DMS114 treated with DMSO at 0.1 percent for 48 hours (cell line): ENCODE results near the gene NEDD4L.

Experiments
- DNase-seq: peaks from one replicate; lab custom pipeline; 2025; ENCODE audit not compliant: unreplicated experiment; lab: John Stamatoyannopoulos, UW

NEDD4L gene

DNA sequence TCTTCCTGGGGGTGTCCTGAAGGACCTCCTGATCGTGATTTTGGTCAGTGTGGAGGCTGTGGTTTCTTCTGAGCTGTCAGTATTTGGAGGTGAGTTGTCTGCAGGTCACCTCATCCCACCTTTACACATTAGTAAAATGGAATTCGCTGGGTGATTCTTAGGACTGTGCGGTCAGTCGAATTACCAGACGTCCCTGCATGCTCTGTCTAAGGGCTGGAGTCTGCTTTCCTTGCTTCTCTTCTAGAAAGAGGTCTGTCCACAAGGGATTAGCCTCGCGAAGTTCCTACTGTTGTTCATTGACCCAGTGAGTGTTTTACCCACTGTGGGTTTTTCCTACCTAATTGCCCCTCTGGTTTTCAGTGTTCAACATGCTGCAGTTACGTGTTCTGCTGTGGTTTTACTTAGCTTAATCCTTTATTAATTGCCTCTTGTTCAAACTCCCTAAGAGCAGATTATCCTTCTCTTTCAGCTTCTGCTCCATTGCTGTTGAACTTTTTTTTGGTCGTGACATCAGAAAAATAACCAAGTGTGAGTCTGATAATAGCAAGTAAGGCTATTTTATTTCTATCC is 183.4 kb downstream of the NEDD4L start:
- DNase-seq: no peak

DNA sequence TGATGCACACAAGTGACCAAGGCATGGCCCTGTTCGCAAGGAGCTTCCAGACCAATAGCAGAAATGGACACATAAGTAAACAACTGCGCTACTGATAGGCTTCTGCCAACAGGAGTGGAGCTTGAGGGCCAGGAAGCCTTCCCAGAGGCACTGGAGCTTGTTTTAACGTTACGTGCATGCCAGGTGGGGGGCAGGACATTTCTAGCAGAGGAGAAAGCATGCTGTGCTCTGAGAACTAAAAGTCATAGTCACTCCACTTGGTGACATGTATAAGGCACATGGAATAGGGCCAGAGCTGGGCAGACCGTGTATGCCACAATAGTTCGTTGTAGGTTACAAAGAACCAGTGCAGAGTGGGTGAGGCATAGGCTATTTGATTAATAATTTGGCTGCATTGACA is 184.2 kb downstream of the NEDD4L start:
- DNase-seq: no peak

DNA sequence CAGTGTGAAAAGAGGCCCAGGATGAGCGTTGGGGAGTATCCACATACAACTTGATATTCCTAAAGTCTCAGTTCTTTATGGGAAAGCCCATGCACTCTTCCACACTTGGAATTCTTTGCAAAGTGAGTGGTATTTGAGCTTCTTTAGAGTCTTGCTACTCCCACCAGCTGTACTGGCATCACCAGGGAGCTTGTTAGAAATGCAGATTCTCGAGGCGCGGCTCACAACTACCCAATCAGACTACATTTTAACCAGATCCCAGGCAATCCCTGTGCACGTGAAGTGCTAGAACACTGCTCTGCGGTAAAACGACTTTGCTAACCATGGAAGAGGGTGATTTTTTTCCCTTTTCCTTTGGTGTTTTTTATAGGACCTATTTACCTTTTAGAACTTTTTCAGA is 184.7 kb downstream of the NEDD4L start:
- no peak for DNase-seq

DNA sequence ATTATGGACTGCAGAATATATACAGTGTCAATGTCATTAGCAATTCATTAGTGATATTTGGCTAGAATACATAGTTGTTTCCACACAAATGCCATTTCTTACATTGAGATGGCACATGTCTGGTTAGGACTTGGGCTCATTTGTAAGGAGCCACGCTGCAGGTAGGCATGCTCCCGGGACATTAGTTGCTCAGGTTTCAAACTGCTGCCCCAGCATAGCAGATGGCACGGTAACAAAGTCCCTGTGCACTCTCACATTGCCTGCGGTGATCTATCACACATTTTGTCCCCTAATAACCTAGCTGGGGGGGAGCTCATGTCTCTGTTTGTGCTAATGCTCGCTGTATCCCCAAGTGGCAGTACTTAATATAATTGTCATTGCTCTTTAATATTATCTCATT is 185.1 kb downstream of the NEDD4L start:
- DNase-seq: no peak

DNA sequence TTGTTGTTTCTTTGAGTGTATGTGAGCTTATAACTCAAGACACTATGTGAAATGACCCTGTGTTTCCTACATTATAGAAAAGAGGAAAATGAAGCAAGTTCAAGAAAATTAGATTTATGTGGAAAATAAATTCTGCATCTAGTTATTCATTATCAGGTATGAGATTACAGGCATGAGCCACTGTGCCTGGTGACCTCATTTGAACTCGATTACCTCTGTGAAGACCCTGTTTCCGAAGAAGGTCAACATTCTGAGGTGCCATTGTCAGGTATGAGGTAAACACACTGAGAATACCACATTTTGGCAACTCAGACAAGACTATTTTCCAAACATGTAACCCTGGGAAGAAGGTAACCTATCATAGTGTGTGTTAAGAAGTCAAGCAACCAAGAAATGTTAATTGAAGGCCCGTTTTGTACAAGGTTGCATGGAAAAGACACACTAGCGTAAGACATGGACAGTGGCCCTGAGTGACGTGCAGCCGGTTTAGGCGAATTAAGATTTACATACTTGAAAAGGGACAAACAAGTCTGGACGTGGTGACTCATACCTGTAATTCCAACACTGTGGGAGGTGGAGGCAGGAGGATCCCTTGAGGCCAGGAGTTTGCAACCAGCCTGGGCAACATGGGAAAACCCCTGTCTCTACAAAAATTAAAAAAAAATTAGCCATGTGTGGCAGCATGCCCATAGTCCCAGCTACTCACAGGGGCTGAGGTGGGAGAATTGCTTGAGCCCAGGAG is 186.6 kb downstream of the NEDD4L start:
- DNase-seq: no peak

DNA sequence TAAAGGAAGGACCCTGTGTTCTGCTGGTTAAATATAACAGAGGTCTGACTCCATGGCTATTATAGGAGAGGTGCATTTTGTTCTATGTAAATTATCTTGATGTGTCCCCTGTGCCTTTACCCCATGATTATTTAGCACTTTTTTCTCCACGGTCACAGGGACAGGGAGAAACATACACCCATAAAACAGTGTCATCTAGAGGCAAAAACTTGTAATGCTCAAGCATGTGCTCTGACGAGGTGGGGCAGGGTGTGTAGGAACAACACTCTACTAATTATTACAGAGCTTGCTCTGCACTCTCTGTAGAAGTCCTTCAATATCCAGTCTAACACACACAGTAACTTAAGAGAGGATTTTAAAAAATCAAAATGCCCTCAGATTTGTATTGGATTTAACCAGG is 187.9 kb downstream of the NEDD4L start:
- no peak for DNase-seq

DNA sequence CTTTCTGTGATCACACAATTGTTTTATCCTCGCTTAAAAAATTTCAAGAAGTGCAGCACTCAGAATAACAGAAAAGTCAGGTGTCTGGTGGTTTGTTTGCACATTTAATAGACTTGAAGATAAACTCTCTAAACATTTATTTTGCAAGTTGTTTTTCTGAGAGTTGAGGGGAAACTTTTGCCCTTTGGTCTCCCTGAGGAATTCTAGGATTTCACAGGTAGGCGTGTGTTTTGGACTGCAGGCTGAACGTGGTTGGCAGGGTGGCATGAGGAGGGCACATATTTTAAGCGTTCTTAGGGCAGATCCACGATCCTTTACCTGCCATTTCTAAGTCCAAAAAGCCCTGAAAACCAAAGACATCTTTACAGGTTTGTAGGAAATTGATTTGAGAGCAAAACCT is 188.6 kb downstream of the NEDD4L start:
- DNase-seq: no peak

DNA sequence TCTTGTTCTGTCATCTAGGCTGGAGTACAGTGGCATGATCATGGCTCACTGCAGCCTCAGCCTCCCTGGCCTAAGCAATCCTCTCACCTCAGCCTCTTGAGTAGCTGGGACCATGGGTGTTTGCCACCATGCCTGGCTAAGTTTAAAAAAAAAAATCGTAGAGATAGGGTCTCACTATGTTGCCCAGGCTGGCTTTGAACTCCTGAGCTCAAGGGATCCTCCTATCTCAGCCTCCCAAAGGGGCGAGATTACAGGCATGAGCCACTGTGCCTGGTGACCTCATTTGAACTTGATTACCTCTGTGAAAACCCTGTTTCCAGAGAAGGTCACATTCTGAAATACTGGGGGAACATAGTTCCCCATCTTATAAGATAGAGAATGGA is 190.3 kb downstream of the NEDD4L start:
- DNase-seq: no peak

DNA sequence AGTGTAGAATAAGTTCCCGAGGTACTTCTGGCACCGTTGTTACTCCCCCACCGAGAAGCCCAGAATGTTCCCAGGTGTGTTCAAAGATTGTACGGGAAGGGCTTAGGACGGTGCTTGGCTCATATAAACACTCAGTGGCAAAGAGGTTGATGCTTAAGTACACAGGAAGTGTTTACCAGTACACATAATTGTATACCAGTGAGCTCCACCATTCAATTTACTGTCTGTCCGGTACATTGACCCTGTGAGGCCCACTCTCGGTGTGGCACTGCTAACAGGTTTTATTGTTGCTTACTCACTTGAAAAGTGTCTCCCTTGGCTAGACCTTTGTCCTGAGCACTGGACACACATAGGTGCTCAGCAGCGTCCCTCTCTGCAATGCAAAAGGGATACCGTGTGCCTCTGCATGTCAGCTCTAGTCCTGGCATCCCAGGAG is 191.0 kb downstream of the NEDD4L start:
- DNase-seq: no peak

DNA sequence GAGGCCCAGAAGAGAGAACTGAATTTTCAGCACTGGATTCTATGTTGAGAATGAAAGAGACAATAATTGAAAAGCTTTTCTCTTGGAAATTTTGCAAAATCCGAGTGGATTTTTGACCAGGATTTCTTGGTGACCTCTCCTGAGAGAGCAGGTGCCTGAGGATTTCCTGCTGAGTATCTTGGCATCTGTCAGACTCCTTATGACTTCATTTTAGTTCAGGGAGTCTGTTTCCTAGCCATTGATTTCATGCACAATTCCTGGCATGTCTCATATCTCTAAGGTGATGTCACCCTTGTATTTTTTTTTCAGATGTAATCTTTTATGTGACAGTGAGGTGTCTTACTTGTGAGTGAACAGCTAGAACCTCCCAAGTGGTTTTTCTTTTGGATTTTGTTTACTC is 195.9 kb downstream of the NEDD4L start:
- no peak for DNase-seq

DNA sequence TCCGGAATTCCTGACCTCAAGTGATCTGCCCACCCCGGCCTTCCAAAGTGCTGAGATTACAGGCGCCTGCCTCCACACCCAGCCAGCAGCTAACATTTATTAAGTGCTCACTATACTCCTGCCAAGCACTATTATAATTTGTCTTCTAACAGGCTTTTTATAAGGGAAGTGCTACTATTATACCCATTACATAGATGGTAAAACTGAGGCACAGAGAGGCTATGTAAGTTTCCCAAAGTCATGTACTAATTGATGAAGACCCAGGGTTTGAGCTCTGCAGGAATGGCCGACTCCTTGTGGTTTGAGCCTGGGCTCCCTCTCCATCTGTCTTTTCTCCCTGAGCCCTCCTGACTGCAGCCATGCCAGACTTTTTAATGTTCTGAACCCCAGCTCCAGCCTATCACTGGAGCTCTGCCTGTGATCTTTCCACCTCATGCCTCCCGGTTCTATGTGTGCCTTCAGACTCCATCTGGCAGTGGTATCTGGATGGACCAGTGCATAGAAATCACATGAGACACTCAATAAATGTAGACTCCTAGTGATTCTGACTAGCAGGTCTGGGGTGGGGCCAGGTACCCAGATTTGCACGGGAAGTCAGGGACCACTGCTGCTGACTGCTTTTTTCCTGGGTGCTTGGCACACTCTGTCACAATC is 197.1 kb downstream of the NEDD4L start:
- no peak for DNase-seq

DNA sequence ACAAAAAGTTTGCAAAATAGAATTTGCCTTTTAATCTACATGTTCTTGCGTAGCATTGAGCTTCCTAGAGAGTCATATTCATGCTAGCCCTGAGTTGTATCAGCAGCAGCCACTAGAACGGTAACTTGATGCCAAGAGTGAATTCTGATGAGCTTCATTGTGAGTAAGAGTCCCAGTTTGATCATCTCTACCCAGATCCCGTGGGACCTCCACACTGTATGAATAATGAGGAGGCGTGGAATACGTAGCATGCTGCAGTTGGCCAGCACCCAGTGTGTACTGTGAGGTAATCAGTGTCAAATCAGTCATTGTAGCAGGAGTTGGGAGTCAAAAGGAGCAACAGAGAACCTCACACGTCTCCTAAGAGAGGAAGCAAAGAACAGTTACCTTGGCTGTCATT is 197.9 kb downstream of the NEDD4L start:
- DNase-seq: no peak

DNA sequence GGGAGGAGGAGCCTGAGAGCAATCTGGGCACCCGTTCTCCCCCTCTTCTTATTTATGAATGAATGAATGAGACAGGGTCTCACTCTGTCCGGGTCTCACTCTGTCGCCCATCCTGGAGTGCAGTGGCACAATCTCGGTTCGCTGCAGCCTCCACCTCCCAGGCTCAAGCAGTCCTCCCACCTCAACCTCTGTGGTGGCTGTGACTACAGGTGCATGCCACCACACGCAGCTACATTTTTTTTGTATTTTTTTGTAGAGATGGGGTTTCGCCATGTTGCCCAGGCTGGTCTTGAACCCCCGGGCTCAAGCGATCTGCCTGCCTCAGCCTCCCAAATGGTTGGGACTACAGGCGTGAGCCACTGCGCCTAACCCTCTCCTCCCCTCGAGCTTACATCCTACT is 198.4 kb downstream of the NEDD4L start:
- no peak for DNase-seq

DNA sequence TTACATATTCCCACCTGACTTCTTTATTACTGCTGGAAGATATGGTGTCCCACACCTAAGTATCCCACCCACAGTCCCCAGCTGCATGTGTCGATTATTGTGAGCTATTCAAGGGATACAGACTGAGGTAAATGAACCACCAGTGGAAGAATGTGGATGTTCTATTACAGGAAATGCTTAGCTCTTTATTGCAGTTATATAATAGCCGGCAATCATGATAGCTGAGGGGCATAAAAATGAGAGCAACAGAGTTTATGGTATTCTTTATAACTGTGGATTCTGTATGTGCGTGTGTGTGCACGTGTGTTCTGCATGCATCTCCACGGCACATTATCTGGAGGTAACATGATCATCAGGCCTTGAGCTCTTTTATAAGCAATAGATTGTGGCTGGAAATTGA is 198.9 kb downstream of the NEDD4L start:
- no peak for DNase-seq

DNA sequence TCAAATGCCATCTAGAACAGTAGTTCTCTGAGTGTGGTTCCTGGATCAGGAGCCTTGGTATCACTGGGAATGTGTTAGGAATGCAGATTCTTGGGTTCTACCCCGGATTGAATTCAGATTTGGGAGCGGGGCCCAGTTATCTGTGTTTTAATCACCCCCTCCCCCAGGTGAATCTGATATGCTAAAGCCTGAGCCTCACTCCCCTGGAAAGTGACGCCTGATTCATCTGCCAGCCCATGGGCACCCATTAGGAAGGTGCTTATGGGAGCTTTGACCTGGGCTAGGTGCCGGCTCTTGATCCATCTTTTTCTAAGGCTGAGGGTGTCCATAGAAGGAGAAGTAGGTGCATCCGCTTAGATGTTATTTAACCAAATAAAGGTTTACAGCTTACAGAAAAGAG is 199.4 kb downstream of the NEDD4L start:
- DNase-seq: no peak

DNA sequence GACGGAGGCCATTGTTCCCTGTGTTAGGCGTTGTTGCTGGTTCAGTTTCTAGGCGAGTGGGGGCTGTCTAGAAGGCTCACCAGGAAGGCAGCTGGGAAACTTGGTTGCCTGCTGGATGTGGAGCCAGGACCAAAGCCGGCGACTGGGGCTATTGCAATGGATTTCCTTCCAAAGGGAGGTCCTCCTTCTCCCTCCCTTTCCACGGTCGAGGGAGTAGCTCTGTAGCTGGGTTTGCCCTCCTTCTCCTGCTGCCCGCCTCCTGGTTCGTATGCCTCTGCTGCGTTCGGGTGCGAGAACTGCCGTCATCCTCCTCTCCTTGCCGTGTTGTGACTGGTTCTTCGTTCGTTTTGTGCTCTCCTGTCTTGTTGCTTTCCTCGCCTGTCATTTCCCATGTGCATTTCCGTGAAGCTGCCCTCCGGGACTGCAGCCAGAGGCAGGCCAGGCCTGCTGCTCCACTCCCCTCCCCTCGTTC is 203.4 kb downstream of the NEDD4L start:
- no peak for DNase-seq

DNA sequence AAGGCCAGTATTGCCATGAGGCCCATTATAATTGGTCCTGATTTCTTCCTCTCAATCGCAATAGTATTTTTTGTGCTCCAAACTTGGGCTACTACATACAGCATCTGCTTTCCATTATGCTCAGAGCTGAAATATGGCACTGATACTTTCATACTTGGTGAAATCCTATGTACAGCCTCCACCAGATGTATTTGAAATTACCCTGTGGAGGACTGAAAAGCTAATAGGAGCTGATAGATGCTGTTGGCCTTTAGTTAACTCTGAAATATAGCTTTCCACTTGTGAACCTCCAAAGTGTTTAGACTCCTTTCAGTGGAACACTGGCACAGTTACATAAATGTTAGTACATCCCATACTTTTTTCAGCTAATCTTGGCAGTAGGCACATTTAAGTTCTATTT is 205.7 kb downstream of the NEDD4L start:
- DNase-seq: no peak

DNA sequence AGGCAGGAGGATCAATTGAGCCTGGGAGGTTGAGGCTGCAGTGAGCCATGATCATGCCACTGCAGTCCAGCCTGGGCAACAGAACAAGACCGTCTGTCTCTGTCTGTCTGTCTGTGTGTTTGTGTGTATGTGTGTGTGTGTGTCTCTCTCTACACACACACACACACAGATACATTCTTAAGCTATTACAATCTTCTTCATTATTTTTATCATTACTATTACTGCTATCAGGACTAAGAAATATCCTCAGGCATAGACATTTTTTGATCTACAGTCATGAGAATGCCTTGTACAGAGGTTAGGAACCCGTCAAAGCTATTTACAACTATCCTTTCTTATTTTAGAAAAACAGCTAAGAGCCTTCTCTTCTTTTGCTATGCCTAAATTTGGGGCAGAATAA is 207.4 kb downstream of the NEDD4L start:
- no peak for DNase-seq

DNA sequence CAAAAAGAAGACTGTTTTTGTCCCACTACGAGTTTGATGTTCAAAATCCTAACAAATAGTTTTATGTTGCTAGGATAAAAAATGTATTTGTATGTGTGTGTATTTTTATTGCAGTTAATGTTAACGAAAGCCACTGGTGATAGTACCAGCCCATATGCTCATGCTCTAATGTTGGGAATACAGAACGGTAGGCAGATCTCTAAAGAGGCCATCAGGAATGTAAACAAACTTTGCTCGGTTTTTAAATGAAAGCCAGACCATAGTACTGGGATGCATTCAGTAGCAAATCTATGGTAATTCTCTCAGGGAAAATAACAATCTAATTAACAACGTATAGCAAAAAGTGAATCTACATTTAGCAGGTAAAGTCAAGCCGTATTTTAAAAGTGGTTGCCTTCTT is 208.1 kb downstream of the NEDD4L start:
- DNase-seq: no peak

DNA sequence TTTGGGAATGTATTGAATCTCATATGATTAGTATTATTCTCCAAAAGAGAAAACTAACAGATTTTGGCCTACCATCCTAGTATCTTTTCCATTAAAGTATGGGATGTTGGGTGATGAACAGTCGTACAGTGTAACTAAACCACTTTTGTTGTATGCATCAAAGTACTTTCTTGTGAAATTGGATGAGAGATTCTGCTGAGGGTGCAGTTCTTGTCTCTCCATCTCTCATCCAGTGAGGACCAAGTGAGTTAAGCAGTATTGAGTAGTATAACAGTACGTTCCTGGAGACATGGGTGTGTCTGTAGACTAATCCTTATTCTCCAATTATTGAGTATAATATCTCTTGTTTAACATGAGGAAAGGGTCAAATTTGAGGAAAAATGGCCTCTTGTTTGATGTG is 209.3 kb downstream of the NEDD4L start:
- no peak for DNase-seq

DNA sequence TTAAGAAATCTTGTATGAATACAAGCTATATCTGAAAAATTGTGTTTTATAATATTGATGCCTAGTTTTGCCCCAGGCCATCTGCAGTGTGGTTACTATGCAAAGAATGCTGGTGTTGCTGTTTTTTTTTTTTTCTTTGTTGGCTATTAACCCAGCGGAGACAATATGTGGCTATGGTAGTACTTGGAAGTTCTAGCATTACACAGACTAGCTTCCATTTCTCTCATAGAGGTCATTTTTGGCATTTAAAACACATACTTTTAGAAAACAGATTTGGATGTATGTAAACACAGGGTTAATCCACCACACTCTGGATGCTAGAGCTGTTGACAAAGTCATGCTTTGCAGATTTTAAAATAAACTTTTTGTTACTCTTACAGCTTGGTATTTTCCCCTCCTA is 209.8 kb downstream of the NEDD4L start:
- no peak for DNase-seq

DNA sequence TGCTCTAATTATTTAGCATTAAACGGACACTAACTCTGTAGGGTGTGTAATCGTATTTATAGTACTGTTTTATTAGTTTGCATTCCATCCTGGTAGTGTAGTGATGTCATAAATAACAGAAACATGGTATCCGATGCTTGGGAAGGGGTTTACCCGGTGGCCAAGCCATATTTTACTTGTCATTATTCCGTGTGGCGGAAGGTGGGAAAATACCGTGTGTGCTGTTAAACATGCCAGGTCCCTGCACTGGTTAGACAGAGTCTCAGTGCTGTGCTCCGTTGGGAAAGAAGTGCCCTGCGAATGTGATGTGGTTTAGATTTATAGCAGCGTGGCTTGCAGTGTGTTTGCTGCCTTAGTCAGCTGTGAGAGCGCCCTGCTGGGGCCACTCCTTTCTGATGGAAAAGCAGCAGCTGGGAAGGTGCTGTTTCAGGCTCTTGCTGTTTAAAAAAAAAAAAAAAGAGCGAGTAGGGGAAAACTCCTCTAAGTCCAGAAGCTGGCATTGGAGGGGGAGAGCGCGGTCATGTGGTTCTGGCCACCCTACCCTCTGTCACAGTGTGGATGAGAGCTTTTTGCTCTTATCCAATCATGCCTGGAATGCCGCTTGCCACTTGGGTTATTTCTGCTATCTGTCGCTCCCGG is 211.0 kb downstream of the NEDD4L start:
- no peak for DNase-seq
